CD1c-positive myeloid dendritic cell (primary cell): ENCODE results near the gene CNTNAP2.

Experiments
- DNase-seq: peaks from one replicate; pipeline ENCODE4 v3.0.0-alpha.2; 2016; ENCODE audit errors: extremely low spot score

The CNTNAP2 gene

GRCh38 chr7:148104136-148104716 is 1987.6 kb downstream of the CNTNAP2 start:
- DNase-seq = no peak

GRCh38 chr7:148104924-148105323 is 1988.3 kb downstream of the CNTNAP2 start:
- DNase-seq = no peak

GRCh38 chr7:148105853-148106252 is 1989.3 kb downstream of the CNTNAP2 start:
- no peak for DNase-seq

- DNase-seq = no peak
Measured at GRCh38 chr7:148107443-148108127, 1991.0 kb downstream of the CNTNAP2 start.

- no peak for DNase-seq
Measured at GRCh38 chr7:148108381-148108780, 1991.8 kb downstream of the CNTNAP2 start.

GRCh38 chr7:148110097-148110868 is 1993.7 kb downstream of the CNTNAP2 start:
- DNase-seq = no peak

- DNase-seq = no peak
Measured at GRCh38 chr7:148114804-148115203, 1998.2 kb downstream of the CNTNAP2 start.

GRCh38 chr7:148115308-148115707 is 1998.7 kb downstream of the CNTNAP2 start:
- DNase-seq = no peak

GRCh38 chr7:148116195-148116594 is 1999.6 kb downstream of the CNTNAP2 start:
- no peak for DNase-seq

- DNase-seq = no peak
Measured at GRCh38 chr7:148116829-148117403, 2000.3 kb downstream of the CNTNAP2 start.

GRCh38 chr7:148118371-148118770 is 2001.8 kb downstream of the CNTNAP2 start:
- DNase-seq = no peak

- DNase-seq = no peak
Measured at GRCh38 chr7:148121401-148121800, 2004.8 kb downstream of the CNTNAP2 start.

GRCh38 chr7:148121847-148122246 is 2005.2 kb downstream of the CNTNAP2 start:
- no peak for DNase-seq

GRCh38 chr7:148124477-148124876 is 2007.9 kb downstream of the CNTNAP2 start:
- DNase-seq = no peak

GRCh38 chr7:148127374-148127773 is 2010.8 kb downstream of the CNTNAP2 start:
- no peak for DNase-seq

GRCh38 chr7:148129023-148129422 is 2012.4 kb downstream of the CNTNAP2 start:
- DNase-seq = no peak

- DNase-seq = no peak
Measured at GRCh38 chr7:148135116-148135515, 2018.5 kb downstream of the CNTNAP2 start.

- no peak for DNase-seq
Measured at GRCh38 chr7:148135997-148136396, 2019.4 kb downstream of the CNTNAP2 start.

- peak; percentile 27 for DNase-seq
Measured at GRCh38 chr7:148142660-148143248, 2026.2 kb downstream of the CNTNAP2 start.

- DNase-seq = no peak
Measured at GRCh38 chr7:148144827-148145226, 2028.2 kb downstream of the CNTNAP2 start.

- DNase-seq = no peak
Measured at GRCh38 chr7:148146346-148146745, 2029.7 kb downstream of the CNTNAP2 start.

GRCh38 chr7:148147438-148147837 is 2030.8 kb downstream of the CNTNAP2 start:
- DNase-seq = no peak
